Hematopoietic multipotent progenitor cell treated with erythropoietin and hydrocortisone succinate and interleukin-3 and kit ligand, for 15 days (in vitro differentiated cells): ENCODE data around the gene PDE5A.
A peak's percentile ranks its signal among the peaks of the same experiment; 100 is the strongest.

Experiments used
- DNase-seq: peaks from one replicate; pipeline ENCODE4 v3.0.0-alpha.2; 2015; ENCODE audit warnings: low spot score

Gene PDE5A

DNA sequence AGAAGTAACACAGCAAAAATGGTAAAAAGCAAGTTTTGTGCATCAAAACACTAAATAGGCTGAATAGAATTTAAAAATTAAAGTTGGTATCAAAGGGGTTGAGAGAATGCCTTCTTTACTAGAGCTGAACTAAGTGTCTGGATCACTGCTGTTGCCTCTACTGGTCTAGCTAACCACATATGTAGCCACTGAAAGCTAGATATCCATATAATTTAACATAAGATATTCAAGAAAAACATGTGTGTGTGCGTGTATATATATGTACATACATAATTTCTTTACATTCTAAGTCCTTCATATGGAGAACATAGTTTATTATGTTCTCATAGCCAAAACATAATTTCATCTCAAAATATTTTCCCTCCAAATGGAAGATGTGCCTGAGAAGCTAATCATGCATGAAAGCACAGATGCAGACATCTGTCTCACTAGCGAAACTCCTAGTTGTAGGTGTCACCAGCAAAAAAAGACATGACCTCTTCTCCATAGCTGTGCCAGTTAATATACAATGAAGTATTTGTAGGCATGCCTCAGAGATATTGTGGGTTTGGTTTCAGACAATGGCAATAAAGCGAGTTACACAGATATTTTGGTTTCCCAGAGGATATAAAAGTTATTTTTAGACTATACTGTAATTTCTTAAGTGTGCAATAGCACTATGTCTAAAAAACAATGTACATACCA lies 47.3 kb downstream of the PDE5A start:
- no peak for DNase-seq

GRCh38 chr4:119580293-119580692 lies 48.3 kb downstream of the PDE5A start:
- DNase-seq, result no peak

DNA sequence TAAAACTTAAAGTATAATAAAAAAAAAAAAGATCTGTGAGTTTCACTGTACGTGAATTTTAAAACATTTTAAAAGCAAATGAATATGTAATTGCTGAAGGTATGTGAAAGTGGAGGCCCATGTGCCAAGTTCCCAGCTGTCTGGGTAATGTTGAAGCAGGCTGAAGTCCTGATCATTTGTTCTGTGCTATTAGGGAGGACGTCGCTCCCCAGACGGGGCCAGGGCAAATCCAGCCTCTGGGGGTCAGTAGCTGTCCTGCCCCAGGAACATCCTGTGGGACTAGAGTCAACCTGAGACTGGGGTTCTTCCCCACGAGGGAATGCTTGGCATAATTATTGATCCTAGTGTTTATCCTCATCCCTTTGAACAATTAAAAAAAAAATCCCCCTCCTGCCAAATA lies 48.8 kb downstream of the PDE5A start:
- DNase-seq, result no peak

DNA sequence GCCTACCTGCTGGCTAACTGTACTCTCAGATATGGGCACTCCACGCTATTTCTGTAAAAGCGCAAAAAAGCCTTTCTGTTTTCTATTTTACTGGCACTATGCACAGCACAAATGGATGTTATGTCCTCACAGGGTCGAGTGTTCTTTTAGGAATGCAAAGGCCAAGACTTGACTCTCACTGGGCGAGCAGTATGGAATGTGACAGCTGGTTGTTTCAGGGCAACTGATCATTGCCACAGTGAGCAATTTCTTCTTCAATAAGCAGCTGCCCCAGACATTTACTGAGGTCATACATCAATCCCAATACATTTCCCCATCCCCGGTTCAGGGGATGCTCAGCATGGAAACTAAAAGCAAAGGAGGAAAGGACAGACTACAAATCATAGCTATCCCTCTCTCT lies 58.2 kb downstream of the PDE5A start:
- DNase-seq, result no peak

DNA sequence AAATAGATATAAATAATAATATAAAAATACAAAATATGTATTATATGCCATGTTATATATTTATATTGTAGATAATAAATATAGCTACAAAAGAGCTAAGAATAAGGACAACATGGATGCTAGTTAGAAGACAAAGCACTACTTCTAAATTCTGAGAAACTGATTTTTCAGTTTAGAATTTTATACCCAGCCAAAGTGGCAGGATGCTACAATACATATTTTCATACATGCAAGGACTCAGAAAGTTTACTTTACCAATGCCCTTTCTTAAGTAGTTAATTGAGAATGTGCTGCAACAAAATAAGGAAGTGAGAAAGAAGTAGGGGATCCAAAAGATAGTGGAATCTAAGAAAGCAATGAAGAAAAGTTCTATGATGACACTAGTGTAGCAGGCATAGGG lies 64.5 kb downstream of the PDE5A start:
- no peak for DNase-seq

GRCh38 chr4:119559044-119559647 lies 69.5 kb downstream of the PDE5A start:
- peak; percentile 6 for DNase-seq

DNA sequence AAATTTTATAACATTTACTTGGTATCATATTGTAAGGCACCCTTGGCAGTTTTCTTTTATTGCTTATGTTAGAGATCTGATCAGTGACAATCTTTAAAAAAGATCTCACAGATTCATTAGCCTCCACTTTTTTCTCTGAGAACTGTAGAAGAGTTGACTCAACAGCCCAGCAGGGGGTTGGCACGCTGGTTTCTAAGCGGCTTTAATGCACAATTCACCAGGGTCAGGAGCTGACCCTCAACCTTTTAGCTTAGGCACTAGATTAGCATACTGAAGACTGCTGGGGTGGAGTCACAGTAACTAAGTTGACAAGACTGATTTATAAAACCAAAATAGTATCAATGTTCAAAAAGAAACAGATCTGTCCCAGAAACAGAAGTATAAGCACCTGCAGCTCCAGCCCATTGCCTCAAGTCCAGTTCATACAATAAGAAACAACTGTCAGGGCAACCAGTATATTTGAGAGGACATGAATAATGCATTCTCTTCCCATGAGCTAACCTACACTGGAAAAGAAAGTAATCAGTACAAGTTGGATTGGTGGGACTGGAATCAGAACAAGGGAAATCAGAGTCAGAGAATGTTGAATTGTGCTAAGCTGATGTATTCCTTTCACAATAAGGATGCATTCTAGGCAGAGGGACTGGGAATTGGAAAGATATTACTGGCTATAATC lies 77.6 kb downstream of the PDE5A start:
- DNase-seq, result no peak

DNA sequence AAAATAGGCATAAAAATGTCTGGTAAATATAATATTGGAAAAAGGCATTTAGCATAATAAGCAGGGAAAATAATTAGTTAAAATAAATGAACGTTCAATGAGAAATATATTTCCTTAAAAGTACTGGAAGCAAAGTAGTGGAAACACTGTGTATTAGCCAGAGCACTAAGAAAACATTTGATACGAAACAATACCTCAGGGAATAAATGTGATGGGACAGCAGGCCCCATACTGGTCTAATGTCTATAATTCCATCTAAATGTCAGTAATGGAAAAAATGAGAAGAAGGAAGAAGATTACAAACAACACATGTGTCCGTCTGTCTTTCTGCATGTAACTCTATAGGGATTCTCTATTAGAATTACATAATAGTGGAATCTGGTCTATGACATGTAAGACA lies 79.0 kb downstream of the PDE5A start:
- no peak for DNase-seq

- DNase-seq, result no peak
These were observed 84.8 kb downstream of the PDE5A start for GRCh38 chr4:119543779-119544178.

- no peak for DNase-seq
These were observed 85.4 kb downstream of the PDE5A start for GRCh38 chr4:119543187-119543586.

- DNase-seq, result no peak
These were observed 88.4 kb downstream of the PDE5A start for GRCh38 chr4:119540249-119540648.

- DNase-seq, result no peak
These were observed 91.0 kb downstream of the PDE5A start for GRCh38 chr4:119537586-119537985.

GRCh38 chr4:119536572-119537528 lies 91.8 kb downstream of the PDE5A start:
- no peak for DNase-seq

DNA sequence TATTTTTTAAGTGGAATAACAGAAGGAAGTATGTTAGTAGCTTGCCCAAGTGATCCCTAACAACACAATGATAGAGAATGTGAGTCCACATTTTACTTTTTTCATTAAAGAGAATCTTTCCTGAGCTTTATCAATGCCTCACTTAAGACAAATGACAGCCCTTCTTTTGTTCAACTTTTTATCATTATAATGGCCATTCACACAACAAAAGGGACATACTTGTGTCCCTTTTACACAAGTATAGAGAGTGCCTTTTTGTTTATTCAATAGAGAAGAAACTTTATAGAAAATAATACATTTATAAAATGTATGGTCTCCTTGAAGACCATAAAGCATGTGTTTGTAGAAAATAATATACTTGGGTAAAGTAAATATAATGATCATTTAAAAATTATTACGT lies 96.3 kb downstream of the PDE5A start:
- DNase-seq, result no peak

GRCh38 chr4:119529788-119530187 lies 98.8 kb downstream of the PDE5A start:
- no peak for DNase-seq

DNA sequence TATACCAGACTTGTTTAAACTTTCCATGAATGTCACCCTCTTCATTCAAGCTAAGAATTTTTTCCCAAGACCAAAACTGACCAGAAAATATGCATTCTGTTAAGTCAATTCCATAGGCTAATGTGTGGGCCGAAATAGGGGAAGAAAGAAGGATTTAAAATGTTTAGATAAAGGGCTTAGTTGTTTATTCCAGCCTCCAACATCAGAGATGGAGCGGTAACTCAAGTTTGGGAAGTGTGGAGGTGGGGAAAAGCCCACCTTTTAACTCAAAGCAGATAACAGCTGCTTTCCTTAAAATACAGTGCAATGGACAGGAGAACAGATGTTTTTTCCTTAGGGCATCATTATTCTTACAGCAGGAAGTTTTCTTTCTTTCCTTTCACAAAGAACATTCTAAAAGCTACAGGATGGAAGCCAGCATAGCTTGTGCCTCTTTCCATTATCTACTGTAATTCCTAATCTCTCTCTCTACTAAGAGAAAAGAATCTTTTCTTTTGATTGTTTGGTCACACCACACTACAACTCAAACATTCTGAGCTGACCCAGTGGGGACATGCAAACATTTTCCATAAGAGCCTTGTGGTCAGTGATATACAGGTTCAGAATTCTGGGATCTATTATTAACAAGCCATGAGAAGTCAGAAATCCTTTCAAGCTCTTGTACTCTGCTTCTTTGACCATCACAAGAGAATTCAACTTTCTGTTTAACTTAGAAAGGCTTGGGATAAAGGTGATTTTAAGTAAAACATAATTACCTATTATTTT lies 101.6 kb downstream of the PDE5A start:
- no peak for DNase-seq

DNA sequence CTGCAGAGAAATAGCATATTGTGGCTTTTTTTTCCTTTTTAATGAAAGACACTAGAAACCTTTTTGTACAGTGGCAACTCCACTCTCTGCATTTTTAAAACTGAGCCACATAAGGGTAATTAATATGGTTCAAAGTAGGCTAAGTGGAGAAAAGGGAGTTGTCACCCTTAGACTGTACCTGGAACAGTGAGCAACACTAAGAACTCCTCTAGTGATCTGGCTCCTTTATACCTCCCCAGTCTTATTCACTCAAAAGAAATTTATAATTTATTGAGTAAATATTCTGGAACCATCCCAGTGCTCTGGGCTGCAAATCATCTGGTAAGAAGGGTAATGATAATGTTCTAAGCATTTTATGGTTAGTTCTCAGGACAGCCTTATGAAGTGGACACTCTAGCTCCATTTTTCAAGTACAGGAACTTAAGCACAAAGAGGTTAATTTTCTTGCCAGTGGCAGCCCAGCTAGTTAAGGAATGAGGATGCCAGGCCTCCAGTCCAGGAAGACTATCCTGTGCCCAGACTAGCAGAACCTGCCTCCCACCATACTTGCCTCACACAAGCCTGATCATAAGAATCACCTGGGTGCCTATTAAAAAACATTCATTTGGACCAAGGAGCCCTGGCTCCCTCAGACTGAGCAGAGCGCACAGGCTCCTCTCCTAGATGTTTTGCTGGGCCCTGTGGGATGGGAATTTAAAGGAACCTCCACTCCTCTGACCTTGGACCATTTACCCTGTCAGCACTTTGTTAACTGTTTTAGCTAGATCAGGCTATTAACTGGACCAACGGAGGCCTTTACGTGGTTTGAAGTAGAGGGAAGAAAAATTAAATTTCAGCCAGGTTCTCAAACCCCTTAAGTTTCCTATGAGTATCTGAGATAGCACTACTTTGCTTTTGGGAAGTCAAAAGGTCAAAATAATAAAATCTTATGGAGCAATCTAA lies 102.6 kb downstream of the PDE5A start:
- DNase-seq, result no peak

DNA sequence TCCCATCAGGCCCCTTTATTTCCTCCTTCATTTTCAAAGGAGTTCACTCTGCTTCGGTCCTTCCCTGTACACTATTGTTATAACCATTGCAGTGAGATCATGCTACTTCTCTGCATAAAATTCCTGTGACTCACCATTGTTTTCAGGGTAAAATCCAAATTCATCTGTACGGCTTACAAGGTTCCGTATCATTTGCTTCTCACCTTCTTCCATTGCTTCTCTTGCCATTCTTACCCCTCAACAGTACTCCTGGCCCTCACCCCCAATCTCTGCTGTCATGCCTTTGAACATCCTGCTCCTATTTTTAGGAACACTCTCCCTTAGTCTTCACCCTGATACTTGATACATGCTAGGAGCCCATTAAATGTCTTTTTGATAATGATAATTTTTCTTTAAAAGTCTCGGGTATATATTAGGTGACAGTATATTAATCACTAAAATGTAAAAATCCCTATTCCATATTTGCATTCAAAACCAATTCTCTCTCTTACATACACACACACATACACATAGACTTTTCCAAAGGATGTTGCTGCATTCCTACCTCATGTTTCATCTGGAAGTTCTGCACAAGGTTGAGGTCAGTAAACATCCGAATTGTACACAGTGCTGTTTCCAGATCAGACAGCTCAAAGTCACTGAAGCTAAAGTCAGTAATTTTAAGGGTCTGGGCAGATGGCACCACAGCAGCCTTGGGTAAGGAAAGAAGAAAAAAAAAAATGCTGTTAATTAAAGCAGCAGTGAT lies 103.4 kb downstream of the PDE5A start:
- no peak for DNase-seq

DNA sequence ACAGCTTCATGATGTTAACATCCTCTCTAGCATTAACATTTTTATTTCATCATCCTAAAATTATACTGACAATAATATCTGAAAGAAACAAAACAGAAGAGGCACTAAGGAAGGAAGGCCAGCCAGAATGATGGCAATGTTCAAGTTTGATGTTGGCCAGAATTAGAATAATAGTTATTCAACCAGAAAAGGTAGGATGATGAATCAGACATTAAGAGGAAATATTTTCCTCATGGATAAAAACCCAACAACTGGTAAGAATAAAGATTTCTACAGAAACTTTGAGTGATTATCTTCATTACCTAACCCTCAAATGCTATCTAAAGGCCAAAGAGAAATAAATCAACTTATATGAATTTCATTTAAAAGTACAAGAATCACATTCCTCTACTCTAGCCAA lies 105.2 kb downstream of the PDE5A start:
- DNase-seq, result no peak

GRCh38 chr4:119521268-119521667 lies 107.3 kb downstream of the PDE5A start:
- no peak for DNase-seq
